Adipose tissue (tissue), 3 donors: ENCODE measurements around the gene CAMK2B. TPM values are rescaled to one million over a fixed set of nuclear protein-coding genes. Genes with fewer than 3 reads are reported as not detected.

Experiments
- H3K27ac ChIP-seq: one replicate; pipeline ENCODE4 v1.5.1; 2013; ENCODE audit warnings: low read depth, low read length
- WGBS, 3 donors: extraction: QIAGEN DNeasy Blood & Tissue Kit; methylation state at CpG; one replicate each; pipeline ENCODE4 v1.1.7; 2013; 5-methylcytosine and 5-hydroxymethylcytosine counted together
- polyA plus RNA-seq, 3 donors: library from polyadenylated mRNA; stranded (reverse); fragments of 200-250 nt; gene quantifications; one replicate each; pipeline ENCODE4 v1.2.3, GENCODE V29; 2013
- donor health status: healthy with polysubstance abuse.
- donor health status: Bipolar disorder and iron deficiency.
- donor health status: healthy.

CAMK2B gene
- polyA plus RNA-seq, 3 donors, result 0.28 to 1.3 (median 0.56) TPM

DNA sequence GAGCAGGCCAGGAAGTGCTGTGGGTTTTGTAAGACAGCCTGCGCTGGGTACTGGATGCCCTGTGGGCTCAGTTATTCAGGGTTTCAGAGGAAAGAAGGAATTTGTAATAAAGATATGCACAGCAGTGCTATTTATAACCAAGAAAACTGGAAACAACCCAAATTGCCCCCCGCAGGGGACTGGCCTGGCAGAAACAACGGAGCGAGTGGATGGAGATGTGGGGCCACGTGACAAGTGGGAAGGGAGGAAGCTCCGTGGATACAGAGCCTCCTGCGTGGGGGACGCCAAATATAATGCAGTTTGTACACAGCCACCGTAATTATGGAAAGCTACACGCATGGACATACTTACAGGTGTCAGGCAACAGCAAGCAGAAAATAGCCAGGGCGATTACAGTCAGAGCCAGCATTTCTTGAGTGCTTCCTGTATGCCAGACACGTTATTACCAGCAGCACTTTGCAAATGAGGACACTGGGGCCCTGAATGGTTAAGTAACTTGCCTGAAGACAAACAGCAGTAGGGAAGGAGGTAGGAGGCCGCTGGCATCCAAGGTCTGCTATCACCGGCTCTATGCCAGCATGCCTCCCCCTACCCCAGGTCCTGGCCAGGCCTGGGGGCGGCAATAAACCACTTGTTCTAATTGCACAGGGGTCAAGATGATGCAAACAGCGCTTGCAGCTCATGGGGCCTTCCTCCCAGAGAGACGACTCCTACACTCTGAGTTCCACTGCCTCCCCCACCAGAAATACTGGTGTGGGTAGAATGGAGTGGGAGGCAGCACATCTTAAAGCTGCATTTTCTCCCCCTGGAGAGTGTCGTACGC is 8.7 kb upstream of the CAMK2B start:
- no peak overlapping the region for H3K27ac ChIP-seq
- 55 to 71% (median 62%) methylated on average over 19 of the region's 19 CpGs for whole genome bisulfite sequencing, 3 donors

DNA sequence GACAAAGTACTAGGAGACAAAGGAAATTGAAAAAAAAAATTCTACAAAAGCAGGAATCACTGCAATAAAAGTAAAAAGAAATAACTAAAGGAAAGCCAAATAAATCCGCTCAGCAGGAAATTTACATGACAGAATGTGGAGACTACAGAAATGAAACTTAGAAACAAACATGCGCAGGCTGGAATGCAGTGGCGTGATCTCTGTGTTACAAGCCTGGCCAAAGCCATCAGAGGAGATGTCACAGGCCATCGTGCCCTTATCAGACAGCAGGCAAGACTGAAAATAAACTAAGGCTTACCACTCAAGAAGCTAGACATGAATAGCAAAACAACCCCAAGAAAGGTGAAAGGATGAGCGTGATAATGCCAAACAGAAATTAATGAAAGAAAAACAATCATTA is 6.3 kb upstream of the CAMK2B start:
- 63 to 69% (median 67%) methylated on average over 5 of the region's 5 CpGs for WGBS, 3 donors
- no peak overlapping the region for H3K27ac ChIP-seq

DNA sequence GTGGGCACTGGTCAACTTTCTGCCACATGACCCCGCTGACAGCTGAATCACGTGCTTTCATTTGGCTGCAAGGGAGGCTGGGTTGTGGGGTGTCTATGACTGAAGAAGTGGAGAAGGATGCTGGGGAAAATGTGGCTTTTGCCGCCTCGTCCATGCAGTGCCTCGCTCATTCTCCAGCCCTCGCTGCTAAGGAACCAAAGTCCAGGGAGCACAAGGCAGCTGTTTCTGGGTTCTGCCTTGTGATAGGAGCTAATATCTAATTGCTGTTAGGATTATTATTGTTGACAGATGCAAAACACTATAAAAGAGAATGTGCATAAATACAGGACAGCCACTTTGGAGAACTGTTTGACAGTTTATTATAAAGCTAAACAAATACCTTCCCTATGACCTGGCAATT is 4.9 kb upstream of the CAMK2B start:
- 74 to 86% (median 84%) methylated on average over 6 of the region's 6 CpGs for WGBS, 3 donors
- H3K27ac ChIP-seq, result no peak overlapping the region

DNA sequence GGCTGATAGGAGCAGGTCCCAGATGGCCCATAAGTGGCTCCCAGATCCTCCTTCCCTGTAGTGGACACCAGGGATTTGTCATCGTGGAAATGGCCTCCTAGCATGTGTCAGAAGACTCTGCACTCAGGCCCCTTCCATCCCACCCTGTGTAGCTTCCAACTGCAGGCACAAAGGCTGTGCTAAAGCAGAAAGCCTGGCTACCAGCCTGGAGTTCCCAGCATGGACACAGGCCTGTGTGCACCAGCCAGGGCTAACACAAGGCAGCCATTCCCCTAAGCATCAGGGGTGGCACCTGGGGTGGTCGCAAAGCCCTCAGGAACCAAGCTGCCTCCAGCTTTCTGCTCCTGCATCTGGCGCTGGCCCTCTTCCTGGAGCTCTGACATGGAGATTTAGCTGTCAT is 4.5 kb upstream of the CAMK2B start:
- 78 to 89% (median 80%) methylated on average over 3 of the region's 3 CpGs for WGBS, 3 donors
- H3K27ac ChIP-seq, result no peak overlapping the region

DNA sequence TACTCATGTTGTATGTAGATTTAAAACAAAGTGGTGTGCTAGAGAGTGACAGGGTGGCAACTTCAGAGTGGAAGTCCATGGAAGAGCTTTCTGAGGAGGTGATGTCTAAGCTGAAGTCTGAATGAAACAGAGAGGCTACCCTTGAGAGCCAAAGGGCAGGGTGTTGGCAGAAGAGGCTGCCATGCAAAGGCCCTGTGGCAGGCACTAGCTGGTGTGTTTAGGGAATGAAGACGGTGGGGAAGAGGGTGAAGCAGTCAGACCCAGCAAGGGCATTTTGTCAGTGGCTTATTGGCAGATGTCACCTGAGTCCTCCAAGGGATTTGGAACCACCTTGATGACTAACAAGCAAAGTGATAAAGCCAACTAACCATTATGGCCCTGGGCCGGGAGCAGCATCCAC is 3.7 kb upstream of the CAMK2B start:
- 44 to 97% (median 76%) methylated on average over 2 of the region's 2 CpGs for WGBS, 3 donors

DNA sequence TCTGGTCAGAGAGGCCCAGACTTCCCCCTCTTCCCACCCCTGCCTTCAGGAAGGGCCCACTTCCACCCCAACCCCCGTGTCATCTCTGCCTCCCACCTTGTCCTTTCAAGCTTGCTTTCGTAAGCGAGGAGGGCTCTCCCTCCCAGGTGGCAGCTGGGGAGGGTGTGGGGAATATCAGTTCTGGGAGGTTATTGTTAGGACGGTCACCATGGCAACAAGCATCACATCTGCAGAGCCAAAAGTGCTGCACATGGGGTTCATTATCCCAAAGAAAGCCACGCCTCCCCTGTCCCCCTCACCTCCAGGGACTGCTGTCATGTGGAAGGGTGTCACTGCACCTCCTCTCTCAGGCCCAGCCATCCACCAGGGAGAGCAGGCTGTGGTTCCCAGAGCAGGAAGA is 2.6 kb upstream of the CAMK2B start:
- no peak overlapping the region for H3K27ac ChIP-seq
- 74 to 81% (median 80%) methylated on average over 5 of the region's 5 CpGs for WGBS, 3 donors

More for the DNA sequence above, 3.7 kb upstream of the CAMK2B start:
- H3K27ac ChIP-seq, result no peak overlapping the region

DNA sequence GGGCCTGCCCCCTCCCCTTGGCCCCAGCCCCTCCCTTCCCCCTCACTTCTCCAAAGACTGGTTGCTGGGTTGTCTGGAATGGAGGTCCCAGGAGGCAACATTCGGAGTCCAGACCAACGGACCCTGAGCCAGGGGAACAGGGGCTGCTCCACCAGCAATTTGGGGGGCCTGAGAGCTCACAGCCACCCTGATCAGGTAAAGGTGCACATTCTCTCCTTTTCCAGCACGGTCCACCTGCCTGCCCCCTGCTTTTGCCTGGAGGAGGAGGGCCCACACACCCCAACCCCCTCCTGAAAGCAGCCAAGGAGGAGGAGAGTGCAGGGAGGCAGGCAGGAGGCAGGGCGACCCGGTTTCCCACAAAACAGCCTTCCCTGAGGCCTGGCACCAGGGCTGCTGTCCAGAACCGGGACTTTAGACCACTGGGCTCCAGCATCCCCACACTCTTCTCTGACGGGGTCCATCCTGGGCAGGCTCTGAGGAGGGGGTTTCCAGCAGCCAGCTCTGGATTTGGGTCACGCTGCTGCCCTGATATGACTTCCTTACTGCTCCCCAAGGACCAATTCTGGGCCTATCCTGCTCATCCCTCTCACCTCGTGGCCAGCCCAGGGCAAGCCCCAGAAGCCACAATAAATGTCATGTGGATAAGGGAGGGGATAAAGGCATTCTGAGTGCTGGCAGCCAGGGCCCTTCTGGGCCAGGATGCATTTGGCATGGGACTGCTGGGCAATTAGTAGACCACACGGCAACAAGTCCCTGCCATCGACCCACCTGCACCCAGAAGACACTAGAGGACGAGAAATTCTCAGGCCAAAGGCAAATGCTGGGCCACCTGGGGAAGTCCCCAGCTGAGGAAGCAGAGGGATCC is 1.1 kb upstream of the CAMK2B start:
- H3K27ac ChIP-seq, result no peak overlapping the region
- 46 to 59% (median 53%) methylated on average over 11 to 12 of the region's 12 CpGs for WGBS, 3 donors

DNA sequence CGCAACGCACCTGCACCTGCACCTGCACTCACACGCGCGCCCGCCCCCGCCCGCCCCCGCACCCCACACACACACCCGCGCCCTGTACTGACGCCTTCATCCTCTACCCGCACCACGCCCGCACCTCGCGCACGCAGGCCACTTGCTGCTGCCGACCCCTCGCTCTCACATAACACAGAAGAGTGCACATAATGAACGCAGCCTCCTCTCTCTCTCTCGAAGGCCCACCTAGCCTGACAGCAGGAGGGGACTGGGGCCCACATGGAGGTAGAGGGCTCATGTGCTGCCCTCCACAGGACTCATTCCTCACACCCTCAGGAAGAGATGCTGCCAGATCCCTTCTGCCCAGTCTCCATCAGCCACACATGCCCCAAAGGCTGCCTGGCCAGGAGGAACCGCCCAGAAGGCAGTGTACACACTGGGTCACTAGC is 432 bp upstream of the CAMK2B start:
- WGBS, 3 donors, result 2 to 3% (median 2%) methylated on average over 14 to 23 of the region's 23 CpGs
- no peak overlapping the region for H3K27ac ChIP-seq

DNA sequence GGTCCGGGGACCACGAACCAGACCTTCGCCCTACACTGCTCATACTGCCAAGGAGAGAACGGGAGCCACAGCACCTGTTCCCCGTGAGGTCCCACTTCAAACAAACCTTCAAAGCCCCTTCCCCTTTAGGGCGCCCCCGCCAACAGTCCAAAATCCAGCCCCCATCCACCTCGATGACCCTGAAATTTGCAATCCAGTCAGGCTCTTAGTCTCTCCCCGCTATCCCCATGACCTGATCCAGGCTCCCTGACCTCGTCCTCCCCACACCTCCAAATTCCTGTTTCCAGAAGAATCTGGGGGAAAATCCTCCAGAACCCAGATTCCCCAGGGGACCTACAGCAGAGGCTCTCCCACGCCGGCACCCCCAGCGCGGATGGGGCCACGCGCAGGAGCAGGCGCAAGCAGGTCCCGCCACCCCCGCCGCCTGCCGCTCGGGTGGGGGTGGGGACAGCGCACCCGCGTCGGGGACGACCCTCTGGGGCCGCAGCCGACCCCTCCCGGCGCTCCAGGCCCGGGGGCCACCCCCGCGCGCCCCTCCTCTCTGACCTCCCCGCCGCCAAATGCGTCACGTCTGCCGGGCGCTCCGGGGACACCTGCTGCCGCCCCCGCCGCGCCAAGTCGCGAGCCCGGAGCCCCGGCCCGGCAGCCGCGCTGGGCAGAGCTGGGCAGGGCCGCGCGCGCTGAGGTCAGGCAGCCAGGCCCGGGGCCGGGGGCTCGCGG is 753 bp downstream of the CAMK2B start:
- H3K27ac ChIP-seq, result no peak overlapping the region
- WGBS, 3 donors, result 3 to 7% (median 5%) methylated on average over 35 to 61 of the region's 61 CpGs

DNA sequence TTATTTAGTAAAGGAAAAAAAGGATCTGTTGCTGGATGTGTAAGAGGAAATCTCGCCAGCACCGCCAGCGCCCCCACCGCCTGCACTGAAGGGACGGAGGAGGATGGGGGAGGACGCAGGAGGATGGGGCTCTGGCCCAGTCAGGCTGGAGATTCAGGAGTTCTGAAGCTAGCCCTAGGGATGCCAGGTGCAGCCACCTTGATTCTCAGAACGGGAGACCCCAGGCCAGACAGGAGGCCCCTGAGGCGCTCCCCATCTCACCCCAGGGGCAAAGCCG is 1.3 kb downstream of the CAMK2B start:
- no peak overlapping the region for H3K27ac ChIP-seq
- WGBS, 3 donors, result 8 to 20% (median 18%) methylated on average over 9 of the region's 9 CpGs

DNA sequence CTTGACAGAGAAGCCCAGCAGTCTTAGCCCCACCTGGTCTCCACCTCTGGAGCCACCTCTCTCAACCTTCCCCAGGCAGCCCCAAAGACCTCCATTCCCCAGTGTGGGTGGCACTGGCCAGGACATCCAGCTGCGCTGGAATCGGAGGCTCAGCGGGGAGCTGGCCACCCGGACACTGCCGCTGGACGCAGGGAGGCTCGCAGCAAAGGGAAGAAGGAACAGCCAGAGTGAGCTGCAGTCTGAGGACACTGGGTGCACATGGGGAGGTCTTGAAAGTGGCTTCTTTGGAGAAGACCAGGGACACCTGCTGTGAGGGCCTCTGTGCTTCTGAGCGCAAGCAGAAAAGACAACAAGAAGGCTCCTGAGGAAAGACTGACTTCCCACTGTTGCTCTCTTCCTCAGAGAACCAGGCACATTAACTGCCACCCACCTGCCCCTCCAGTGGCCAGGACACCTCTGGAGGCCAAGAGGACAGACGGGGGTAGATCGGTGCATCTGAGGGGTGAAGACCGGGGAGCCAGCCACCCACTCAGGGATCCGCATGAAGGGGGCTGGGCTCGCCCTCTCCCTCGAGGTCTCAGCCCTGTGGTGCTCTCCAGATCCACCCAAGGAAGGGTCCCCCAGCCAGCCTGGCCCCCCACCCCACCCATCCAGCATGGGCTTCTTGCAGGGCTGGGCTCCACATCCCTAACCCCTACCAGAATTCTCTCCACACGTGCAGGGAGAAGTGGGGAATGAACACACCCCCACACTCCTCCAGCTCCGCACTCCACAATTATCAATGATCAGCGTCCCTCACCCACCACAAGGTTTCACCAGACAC is 1.8 kb downstream of the CAMK2B start:
- WGBS, 3 donors, result 82 to 84% (median 84%) methylated on average over 17 of the region's 17 CpGs
- no peak overlapping the region for H3K27ac ChIP-seq

DNA sequence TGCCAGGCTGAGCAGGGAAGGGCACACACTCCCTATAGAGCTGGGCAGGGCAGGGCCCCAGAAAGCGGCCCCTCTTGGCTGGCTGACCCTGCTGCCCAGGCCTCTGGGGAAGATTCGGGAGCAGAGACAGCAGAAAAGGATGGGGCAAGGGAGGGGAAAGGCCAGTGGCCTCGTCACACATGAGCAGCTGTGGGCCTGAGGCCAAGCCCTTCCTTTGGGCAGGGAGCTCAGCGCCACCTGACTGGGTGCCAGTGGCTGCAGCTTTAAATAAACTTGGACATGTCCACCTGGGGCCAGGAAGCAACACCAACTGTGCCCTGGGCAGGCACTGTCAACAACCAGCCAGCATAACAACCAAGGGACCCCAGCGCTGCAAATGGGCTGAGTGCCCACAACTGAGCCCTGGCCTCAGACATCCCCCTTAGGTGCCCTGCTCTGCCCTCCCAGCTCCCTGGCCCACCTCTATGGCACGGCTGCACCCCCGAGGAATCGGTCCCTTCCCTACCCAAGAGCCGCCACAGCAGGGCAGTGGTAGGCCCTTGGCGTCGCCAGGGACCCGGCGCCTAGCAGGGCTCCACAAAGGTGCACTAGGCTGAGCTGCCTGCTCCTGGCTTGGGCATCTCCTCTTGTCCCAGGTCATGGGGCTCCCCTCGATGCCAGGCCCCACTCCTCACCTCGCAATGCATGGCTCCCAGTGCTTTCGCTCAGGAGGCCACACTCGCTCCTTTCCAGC is 2.6 kb downstream of the CAMK2B start:
- no peak overlapping the region for H3K27ac ChIP-seq
- 84 to 89% (median 84%) methylated on average over 17 of the region's 17 CpGs for WGBS, 3 donors

DNA sequence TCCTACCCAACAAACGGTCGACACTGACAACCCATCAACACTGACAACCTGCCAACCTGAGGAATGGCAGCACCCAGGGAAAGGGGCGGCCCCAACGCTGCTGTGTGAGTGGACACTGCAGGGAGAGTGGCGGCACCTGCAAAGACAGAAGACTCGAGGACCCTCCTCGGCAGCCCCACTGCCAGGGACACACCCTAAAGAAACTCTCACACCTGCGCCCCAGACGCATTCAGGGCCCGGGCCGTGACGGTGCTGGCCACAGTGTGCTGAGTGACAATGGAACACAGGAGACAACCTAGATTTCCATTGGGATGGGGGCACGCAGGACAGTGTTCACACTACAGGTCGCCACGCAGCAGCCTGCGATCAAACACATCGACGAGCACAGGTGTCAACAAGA is 3.6 kb downstream of the CAMK2B start:
- WGBS, 3 donors, result 75 to 92% (median 86%) methylated on average over 18 of the region's 18 CpGs

DNA sequence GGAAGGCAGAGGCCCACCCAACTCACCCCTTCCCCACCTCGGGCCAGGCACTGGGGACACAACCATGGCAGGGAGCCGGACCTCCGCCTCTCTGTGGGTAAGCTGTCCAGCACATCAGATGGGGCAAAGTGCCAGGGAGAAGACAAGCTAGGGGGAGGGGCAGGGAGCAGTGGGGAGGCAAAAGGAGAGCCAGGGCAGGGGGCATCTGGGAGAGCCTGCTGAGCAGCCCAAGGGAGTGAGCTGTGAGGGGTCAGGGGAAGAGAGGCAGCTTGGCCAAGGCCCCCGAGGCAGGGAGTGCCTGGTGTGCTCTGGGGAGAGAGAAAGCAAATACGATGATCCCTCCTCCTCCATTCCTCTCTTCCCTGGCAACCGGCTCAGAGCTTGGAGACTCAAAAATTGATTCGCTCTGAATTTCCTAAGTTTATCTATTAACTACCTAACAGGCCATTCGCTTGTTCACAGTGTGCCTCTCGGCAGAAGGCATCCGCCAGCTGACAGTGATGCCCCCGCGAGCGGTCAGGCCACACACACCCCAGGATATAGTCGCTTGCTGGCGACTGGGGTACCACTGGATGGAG is 4.5 kb downstream of the CAMK2B start:
- H3K27ac ChIP-seq, result no peak overlapping the region
- 42 to 72% (median 63%) methylated on average over 15 of the region's 15 CpGs for WGBS, 3 donors

More for the DNA sequence above, 3.6 kb downstream of the CAMK2B start:
- H3K27ac ChIP-seq, result no peak overlapping the region

DNA sequence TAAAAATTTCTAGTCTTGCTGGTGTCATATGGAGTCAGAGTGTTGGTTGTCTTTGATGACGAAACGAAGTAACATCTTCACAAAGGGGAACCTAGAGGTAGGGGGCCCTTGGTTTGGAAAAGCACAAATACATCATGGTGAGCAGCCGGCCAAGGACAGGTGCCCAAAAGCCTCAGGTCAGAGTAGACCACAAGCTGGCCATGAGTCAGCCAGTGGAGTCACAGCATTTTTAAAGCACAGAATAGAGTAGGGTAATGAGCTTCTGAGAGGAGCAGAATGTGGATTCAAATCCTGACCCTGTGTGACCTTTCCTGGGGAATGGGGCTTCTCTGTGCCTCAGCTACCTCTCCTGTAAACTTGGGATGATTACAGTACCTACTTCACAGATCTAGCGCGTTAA is 5.3 kb downstream of the CAMK2B start:
- WGBS, 3 donors, result 93 to 97% (median 97%) methylated on average over 5 of the region's 5 CpGs
- no peak overlapping the region for H3K27ac ChIP-seq

DNA sequence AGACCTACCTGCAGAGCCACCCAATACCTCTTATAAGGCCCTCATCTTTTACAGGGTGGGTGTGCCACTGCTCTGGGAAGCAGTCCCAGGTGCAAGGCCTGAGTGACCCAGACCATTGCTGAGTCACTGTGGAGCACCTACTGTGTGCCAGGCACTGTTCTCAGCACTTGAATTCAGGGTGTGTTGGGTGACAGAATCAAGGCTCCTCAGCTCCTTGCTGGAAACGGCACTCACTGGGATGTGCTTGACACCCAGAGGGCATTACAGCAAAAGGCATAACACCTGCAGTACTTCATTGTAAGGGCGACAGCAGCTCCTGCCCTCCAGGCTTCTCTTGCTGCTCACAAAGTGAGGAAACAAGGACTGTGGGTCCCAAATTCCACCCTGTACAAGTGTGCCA is 7.1 kb downstream of the CAMK2B start:
- no peak overlapping the region for H3K27ac ChIP-seq
- 69 to 80% (median 71%) methylated on average over 2 of the region's 2 CpGs for WGBS, 3 donors

DNA sequence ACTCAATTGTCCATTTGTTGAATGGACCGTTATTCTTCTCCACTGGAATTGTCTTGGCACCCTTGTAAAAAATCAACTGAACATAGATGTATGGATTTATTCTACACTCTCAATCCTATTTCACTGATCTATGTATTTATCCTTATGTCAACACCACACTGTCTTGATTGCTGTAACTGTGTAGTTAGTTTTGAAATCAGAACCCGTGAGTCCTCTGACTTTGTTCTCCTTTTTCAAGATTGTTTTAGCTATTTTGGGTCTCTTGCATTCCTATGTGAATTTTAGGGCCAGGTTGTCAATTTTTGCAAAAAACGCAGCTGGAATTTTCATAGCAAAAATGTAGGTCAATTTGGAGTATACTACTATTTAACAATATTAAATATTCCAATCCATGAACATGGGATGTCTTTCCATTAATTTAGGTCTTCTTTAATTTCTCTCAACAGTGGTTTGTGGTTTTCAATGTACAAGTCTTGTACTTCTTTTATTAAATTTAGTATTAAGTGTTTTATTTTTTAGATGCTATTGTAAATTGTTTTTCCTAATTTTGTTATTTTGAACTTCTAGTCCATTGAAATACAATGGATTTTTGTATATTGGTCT is 10.0 kb downstream of the CAMK2B start:
- WGBS, 3 donors, result 75 to 81% (median 78%) methylated on average over 3 of the region's 3 CpGs
- H3K27ac ChIP-seq, result no peak overlapping the region
